Stimulated activated CD8-positive, alpha-beta memory T cell treated with anti-CD3 and anti-CD28 coated beads, Interleukin-15, amount 100 ng/mL, for 48 hours (primary cell): ENCODE results near the gene GARIN3.
"Not testable (repeated sequence)": the region's sequence is repeated elsewhere in the genome, so short reads cannot be mapped to it uniquely, and the experiment has no call there.

ENCODE experiments used
- DNase-seq, 2 donors: peaks; one replicate each; pipeline ENCODE4 v3.0.0-alpha.2; 2020; ENCODE audit warnings: low read depth in 2 of 2

GARIN3 gene

DNA sequence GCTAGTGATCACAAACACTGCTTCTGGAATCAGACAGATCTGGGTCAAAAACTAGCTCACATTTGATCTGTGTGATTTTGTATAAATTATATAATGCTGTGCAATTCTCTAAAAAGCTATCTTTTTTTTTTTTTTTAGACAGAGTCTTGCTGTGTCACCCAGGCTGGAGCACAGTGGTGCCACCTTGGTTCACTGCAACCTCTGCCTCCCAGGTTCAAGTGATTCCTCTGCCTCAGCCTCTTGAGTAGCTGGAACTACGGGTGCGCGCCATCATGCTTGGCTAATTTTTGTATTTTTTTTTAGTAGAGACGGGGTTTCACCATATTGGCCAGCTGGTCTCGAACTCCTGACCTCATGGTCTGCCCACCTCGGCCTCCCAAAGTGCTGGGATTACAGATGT, 19.1 kb upstream of the GARIN3 start:
- DNase-seq: not testable (repeated sequence)

DNA sequence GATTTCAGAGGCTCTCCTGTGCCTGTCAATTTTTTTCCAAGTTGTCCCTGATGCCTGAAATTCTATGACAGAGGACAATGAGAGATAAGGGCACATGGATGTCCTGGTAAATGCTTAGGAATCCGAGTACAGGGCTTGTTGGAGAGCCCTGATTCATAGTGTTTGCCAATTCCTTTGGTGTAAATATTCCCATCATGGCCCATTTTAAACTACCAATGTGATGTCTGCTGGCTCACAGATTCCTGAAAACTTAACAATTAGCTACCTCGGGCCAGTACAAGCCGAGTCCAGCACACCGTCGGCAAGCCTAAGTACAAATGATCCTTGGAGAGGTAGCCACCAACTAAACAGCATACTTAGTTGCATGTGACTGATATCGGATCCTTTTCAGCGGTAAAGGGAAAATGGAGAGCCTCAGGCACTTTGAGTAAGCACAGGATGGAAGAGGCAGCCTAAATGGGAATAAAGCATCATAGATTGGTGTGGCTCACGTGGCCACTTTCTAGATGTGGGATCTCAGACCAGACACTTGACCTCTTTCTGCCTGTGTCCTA, 18.1 kb upstream of the GARIN3 start:
- DNase-seq: no peak

DNA sequence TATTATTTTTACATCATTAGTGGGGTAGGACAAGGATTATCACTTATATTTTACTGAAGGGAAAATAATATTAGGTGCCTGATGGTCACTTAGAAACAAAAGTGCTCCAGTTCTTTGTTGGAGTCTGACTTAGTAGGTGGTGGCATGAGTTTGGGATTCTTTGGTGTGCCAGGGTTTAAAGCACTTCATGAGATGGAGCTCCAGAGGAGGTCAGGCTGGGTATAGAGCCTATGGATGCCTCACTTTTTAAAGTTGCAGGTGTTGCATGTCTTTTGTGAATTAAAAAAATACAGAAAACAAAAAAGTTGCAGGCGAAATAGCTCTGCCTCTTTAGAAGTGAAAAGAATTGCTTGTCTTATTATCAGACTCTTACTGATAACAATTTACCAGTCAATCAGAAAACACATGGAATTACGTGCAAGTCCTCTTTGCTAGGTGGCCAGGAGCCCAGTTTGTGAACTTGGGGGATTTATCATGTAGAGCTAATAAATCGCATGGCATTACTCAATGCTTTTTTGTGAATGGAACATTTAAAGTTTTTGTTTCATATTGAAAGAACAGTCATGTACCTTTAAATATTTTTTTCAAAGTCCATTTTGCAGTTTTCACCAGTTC, 16.2 kb upstream of the GARIN3 start:
- no peak for DNase-seq

DNA sequence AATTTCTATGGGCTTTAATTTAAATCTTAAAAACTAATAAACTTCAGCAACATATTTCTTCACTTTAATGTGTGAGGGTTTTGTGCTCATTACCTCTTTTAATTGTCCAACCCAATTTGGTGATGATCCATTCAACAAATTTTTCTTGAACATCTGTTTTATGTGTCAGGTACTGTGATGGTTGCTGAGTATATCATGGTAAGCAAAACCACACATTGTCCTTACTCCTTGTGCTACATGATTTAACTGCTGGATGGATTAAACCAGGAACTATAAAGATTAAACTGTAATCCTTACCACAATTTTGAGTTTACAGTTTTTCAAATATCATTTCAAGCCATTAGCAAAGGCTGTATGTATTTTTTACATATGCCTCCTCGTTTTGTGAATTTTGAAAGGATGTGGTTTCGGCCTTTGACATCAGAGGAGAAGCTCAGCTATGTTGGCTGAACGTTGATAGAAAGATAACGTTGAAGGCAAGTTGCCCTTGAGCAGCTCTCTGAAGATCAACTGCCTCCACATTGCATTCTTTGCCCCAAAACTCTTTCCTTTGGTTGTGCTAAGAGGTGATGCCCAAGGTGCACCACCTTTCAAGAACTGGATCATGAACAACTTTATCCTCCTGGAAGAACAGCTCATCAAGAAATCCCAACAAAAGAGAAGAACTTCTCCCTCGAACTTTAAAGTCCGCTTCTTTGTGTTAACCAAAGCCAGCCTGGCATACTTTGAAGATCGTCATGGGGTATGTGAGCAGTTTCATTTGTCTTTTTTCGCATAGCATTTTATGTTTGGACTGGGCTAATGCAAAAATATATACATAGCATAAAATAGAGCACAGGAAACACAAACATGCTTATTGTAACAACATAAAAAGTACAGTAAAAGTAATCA, 14.6 kb upstream of the GARIN3 start, which contains the start of gene ITK:
Gene ITK, plus strand, starts transcription at position 467 of the 891 bp plus-strand sequence. Its CDS starts 138 bp downstream, at position 605.
- no peak for DNase-seq

DNA sequence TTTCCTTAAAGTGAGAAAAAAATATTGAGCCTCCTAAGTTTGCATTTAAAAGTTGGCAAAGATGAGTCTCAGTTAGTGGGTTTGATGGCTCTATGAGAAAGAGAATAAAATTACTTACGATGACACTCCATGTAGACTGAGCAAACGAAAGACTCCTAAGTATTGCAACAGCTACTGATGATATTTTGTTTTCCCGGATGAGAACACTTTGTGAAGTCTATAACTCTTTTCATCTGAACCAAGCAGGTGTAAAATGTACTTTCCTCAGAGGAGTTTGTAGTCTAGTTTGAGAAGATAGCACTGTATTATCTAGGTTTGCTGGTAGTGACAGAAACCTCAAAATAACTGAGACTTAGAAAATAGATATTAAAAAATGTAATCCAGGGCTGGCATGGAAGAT, 12.9 kb upstream of the GARIN3 start:
- no peak for DNase-seq

DNA sequence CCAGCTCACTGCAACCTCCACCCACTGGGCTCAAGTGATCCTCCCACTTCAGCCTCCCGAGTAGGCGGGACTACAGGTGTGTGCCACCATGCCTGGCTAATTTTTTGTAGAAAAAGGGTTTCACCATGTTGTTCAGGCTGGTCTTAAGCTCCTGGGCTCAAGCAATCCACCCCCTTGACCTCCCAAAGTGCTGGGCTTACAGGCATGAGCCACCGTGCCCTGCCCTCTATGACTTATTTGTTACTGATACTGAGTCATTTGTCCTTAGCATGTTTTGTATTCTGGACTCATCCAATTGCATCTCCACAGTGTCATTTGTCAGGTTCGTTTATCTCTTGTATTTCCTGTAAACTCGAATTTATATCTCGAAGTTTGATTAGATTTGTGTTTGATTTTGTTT, 11.9 kb upstream of the GARIN3 start:
- no peak for DNase-seq

DNA sequence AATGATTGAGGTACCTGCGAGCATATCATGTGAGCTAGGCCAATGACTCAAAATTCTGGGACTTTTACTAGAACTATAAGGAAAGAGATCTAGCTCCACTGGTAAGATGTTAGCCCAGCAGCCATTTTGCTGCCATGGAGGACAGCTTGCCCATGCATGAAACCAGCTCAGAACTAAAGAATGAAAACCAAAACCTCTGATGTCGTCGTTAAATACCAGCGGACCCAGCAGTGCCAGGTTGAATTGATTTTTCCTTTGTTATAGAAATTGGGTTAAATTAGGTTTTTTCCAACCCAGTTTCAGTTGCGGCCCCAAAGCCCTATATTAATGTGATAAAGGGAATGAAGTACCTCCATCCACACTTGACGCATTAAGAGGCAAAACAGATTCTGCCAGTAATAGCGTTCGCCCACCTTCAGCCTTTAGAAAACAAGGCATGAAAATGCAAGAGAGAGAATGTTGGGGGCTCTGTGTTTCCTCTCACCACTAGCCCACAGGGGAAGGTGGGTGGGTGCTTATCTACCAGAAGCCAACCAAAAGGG, 9.1 kb upstream of the GARIN3 start:
- peak in 1 of 2 donors; percentile 41 for DNase-seq

DNA sequence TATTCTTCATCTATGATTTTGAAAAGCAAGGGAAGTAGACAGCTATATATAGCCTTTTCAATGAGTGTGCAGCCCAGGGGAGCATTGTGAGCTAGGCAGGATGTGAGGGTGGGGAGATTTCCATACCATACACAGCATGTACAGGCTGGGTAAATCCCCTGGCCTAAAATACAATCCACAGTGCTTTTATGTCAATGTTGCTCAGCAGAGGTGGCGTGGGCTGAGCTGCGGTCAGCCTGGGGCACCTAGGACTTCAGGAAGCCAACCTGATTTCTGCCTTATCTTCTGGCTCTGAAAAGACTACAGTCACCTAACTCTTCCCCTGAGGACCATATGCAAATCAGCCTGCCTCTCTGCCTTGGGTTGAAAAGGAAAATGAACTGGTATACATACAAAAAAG, 6.3 kb upstream of the GARIN3 start:
- DNase-seq: peak; percentile 87 to 89

DNA sequence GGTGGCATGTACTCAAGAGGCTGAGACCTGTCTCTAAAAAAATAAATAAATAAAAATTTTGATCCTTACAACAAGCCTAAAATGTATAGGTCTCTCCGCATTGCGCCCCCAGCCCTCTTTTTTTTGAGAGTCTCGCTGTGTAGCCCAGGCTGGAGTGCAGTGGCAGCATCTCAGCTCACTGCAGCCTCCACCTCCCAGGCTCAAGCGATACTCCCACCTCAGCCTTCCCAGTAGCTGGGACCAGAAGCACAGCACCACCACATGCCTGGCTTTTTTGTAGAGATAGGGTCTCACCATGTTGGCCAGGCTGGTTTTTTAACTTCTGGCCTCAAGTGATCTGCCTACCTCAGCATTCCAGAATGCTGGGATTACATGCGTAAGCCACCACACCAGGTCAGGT, 2.2 kb upstream of the GARIN3 start:
- DNase-seq: no peak

DNA sequence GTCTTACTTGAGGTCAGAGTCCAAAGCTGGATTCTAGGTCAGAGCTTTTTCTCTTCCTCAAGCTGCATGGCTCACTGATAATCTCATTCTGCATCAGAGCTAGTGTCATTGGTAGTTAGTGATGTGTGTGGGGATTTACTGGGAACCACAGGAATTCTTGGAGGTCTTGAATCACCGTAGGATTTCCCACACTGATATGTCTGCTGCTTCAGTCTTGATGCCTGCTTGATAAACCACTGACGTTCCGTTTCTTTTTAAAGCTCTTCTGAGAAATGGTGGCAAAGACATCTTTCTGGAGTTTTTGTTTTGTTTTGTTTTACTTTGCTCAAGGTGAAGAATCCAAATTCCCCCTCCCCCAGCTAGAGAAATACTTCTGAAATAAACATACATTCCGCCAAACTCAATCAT, 1.2 kb upstream of the GARIN3 start:
- no peak for DNase-seq

DNA sequence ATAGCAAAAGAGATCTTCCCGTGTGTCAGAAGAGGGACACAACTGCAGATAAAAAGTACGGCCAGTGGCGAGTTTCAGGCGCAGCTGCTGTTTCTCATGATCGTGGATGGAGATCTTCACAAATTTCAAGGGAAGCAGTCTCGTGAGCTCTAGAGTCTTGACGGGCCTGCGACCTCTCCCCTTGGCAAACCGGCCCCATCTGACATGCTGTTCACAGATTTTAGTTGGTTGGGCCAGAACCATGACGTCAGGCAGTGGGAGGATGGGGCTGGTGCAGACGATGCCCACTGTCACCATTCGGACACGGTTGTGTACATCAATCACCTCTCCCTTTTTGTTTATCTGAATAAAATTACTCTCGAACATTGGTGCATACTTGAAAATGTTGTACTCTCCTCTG, 396 bp downstream of the GARIN3 start:
- no peak for DNase-seq

DNA sequence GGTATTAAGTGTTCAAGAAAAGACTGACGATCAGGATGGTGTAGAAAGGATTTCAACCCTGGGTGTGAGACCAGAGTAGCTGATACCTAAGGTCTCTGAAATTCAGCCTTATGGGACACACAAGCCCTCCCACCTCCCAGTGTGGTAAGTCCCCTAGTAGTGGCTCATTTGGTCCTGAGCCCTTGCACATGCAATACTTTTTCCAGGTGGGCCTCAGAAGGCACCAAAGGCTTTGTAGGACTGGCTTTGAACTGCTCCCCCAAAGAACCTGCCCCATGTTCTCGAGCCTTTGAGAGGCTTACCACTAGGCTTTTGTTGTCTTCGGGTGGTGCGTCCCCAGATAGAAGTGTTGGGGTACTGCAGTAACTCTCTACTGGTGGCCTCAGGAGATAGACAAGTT, 803 bp downstream of the GARIN3 start:
- no peak for DNase-seq

DNA sequence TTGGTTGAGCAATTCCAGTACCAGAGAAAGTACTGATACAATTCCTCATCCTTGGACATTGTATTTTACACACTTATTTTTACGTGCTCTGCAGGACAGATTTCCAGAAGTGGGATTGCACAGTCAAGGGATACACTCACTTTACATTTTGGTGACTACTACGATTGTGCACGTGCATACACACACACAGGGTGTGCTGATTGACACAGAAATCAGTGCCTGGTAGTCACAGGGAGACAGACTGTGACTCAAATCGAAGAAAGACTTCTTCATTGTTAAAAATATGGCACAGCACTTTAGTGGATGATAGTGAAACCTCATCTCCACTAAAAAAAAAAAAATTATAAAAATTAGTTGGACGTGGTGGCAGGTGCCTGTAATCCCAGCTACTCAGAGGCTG, 1.5 kb downstream of the GARIN3 start:
- no peak for DNase-seq

DNA sequence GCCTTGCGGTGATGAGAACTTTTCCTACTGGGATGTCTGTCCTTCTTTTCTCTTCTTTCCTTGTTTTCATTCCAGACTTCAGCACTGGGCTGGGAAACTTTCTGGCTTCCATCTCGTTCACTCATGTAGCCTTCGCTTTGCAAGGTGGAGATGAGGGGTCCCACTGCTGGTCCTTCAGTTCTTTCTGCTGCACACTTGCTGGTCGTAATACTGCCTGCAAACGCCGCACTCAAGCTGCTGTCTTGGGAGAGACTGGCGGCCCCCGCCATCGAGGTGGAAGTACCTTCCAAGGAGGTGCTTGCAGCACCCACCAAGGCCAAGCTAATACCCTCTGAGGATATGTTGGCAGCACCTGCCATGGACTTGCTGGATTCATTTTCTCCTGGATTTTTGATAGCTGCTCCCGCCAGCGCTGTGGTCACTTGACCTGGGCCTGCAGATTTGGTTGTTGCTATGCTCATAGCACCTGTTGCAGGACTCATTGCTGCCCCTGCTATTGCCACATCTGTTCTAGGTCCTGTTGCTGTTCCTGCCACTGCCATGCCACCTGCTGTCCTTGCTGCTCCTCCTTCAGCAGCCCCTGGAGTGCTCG, 3.0 kb downstream of the GARIN3 start:
- no peak for DNase-seq

DNA sequence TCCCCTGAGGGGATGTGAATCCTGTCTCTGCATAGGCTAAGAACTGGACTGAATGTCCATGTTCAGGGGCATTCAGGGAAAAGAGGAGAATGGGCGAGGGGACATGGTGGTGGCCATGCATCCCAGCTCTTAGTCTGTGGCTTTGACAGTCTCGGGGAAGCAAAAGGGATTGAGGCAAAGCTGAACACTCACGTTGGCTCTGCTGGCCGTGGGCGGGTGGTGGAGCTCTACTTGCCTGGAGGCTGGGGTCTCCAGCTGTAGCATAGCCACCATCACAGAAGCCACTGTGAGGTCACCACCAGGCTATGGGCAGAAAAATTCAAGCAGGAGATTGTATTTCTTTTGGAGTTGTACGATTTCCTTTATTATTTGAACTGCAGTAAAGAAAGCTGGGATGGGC, 4.1 kb downstream of the GARIN3 start:
- DNase-seq: no peak

DNA sequence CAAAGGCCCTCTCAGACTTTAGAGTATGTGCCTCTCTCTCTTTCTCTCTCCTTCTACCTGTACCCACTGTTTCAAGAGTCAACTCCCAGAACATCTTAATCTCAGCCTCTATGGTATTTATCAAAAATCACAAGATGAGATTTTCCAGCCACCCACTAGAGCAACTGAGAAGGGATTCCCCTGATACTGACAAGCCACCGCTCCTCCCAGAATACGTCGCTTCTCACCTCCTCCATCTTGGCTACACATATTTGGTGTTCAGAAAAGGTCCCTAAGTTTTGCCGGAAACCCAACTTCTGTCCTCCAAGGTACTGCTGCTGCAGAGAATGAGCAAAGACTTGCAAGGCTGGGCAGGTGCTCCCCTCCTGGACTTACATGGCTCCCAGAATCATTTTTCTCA, 6.1 kb downstream of the GARIN3 start:
- no peak for DNase-seq

DNA sequence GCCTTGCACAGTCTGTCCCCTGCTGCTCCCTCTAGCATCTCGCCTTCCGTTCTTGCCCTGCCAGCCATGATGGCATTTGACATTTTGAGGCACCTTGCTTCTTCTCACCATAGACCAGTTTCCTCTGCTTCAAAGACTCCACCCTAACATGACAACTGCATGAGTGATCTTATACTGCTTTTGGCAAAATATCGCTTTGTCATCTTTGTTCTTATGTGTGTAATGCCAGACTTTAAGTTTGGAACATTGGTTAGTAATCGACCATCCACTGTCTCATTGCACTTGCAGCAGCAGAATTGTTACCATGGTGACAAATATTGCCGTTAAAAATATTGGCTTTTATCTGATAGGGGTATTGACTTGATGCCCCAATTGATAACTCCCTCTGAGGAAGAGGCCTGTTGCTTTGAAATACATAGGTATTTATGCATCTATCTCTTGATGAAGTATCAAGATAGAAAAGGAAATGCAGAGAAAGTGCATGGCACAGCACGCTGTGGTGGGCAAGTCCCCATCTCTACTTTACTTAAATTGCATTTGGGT, 6.8 kb downstream of the GARIN3 start:
- no peak for DNase-seq

DNA sequence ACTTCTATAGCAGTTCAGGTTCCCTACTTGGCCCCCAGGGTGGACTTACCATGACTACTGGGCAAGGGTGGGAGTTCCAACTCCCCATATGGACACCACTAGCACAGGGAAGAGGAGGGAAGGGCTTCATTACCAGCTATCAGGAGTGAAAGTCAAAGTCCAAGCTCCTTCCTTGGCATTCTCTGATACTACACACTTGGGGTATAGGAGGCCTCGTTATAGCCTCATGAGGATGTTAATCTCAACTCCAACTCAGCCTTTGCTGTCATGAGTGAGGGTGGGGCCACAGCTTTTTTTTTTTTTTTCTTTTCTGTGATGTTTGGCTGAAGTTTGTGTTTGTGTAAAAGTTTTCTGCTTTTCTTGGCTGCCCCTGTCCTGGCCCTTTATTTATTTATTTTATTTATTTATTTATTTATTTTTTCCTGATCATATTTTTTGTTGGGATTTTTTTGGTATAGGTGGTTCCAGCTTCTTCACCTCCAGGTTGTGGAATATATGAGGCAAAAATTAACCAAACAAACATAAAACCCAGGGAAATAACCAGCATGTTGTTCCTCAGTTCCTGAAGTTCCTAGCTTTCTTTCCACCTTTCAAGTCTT, 8.7 kb downstream of the GARIN3 start:
- DNase-seq: no peak

DNA sequence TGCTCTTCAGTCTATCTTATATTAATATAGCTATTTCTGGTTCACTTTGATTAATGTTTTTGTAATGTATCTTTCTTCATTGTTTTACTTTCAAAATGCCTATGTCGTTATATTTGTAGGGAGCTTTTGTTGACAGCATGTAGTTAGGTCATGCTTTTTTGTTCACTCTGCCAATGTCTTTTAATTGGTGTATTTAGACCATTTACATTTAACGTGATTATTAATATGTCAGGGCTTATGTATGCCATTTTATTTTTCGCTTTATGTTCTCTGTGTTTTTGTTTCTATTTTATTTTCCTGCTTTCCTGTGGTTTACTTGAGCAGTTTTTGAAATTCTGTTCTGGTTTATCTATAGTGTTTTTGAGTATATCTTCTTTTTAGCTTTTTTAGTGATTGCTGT, 10.8 kb downstream of the GARIN3 start:
- no peak for DNase-seq

DNA sequence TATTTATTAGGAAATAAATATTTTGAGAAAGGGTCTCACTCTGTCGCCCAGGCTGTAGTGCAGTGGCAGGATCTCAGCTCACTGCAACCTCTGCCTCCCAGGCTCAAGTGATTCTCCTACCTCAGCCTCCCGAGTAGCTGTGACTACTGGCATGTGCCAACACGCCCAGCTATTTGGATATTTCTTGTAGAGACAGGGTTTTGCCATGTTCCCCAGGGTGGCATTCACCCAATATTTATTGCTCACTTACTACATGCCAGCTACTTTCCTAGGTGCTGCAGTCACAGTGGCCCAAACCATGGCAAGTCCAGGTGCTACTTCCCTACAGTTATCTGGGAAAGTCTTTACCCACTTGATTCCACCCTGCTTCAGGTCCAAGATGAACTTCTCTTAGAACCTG, 15.1 kb downstream of the GARIN3 start:
- DNase-seq: no peak

DNA sequence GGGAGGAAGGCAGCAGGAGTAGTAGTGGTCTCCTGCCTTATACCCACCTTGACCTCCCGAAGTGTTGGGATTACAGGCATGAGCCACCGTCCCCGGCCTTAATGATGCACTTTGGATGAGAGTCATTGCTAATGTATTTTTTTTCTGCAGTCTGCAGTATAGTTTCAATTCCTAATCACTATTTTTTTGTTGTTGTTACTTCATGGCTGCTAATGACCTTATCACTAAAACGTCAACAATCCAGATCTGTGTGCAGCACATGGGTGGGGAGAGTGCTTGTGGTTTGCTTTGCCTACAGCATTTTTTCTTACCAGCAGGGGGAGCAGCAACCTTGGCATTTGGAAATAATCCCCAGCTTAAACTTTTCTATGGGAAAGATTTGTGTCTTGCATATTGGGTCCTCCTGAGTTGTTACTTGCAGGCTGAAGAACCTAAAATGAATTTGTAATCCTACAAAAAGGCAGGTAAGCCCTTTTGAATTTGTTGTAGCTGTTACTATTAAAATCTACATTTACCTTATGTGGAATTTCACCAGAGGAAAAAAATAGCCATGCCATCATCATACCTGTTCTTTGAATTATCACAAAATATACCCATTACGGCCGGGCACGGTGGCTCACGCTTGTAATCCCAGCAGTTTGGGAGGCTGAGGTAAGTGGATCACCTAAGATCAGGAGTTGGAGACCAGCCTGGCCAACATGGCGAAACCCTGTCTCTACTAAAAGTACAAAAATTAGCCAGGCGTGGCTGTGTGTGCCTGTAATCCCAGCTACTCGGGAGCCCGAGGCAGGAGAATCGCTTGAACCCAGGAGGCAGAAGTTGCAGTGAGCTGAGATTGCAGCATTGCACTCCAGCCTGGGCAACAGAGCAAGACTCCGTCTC, 17.1 kb downstream of the GARIN3 start:
- peak; percentile 55 to 61 for DNase-seq
